Stimulated activated CD4-positive, alpha-beta T cell treated with anti-CD3 and anti-CD28 coated beads, TNF-alpha, amount 100 ng/mL, for 1 hour (primary cell): Measurements from ENCODE around the gene PLEKHO1.
"Not testable (repeated sequence)": the region's sequence is repeated elsewhere in the genome, so short reads cannot be mapped to it uniquely, and the experiment has no call there.

Experiments used
- DNase-seq, 3 donors: peaks; one replicate each; pipeline ENCODE4 v3.0.0-alpha.2; 2020; ENCODE audit warnings: low read depth in 3 of 3, low spot score in 1 of 3

Gene PLEKHO1

GRCh38 chr1:150149271-150150132 is at the start of gene PLEKHO1:
TSS of gene PLEKHO1 (plus strand) at chr1:150149916. CDS start at chr1:150150258, 342 bp downstream.
- peak; percentile 67 to 74 (median 72) for DNase-seq

DNA sequence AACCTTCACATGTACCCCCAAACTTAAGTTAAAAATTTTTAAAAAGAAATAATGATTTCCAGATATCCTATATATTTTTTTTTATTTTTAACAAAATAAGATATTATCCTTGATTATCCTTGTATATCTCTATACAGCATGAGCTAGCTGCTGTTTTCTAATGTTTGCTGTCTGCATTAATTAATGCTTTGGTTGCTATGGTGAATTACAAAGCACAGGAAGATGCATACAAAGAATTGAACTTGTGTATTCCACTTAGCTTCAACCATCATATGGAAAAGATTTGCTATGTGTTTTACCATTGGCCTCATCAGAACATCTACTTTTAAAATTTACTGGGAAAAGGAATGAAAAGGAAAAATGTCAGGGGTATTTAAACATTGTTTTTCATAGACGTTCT is 46.7 kb upstream of the PLEKHO1 start:
- DNase-seq: no peak

GRCh38 chr1:150106341-150106740 is 43.4 kb upstream of the PLEKHO1 start:
- no peak for DNase-seq

GRCh38 chr1:150109586-150109985 is 40.1 kb upstream of the PLEKHO1 start:
- no peak for DNase-seq

GRCh38 chr1:150110116-150110515 is 39.6 kb upstream of the PLEKHO1 start:
- DNase-seq: no peak

DNA sequence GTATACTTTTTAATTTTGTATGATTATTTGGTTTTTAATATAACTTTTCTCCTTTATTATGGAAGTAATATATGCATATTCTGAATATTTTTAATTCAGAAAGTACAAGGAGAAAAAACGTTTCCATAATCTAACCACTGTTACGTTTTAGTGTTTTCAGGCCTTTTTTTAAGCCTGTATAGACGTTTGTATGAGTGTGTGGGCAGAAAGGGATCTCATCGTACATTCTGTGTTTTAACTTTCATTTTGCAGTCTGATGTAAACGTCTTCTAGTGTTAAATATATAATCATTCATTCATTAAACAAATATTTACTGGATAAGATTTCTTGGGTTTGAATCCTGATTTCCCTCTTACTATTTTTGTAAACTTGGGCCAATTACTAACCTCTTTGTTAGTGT is 38.0 kb upstream of the PLEKHO1 start:
- DNase-seq: no peak

- DNase-seq: no peak
These were observed 34.6 kb upstream of the PLEKHO1 start for GRCh38 chr1:150115121-150115520.

GRCh38 chr1:150118716-150119115 is 31.0 kb upstream of the PLEKHO1 start:
- DNase-seq: no peak

GRCh38 chr1:150121236-150121862 is 28.4 kb upstream of the PLEKHO1 start:
- no peak for DNase-seq

DNA sequence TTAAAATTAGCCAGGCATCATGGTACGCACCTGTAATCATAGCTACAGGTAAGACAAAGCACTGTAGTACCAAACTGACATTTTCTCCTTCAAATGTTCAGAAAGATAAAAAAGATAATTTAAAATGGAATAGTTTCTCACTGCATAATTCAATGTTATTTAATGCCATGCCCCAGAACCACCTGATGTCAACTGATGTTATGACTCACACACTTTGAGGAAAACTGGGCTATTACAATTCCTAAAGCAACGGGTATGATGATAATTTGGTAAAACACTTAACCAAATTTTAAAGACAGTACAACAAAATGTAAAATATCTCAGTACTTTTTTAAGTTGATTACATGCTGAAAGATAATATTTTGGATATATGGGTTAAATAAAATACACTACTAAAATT is 22.9 kb upstream of the PLEKHO1 start:
- no peak for DNase-seq

- no peak for DNase-seq
These were observed 22.3 kb upstream of the PLEKHO1 start for GRCh38 chr1:150127464-150127863.

GRCh38 chr1:150127868-150128267 is 21.8 kb upstream of the PLEKHO1 start:
- peak in 1 of 3 donors; percentile 5 for DNase-seq

DNA sequence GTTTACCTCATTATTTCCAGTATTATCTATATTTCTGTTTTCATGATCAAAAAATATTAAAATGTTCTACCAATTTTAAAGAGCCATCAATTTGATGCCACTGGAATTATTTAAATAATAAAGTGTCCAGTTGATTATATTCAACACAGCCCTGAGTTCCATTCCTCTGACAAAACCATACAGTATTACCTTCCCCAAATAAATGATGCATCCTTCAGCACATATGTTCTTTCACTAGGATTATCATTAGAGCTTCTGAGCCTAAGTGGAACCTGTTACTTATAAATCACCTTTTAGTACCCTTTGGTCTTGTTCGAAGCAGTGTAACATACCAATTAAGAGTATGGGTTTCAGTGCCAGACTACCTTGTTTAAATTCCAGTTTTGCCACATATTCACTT is 17.3 kb upstream of the PLEKHO1 start:
- no peak for DNase-seq

DNA sequence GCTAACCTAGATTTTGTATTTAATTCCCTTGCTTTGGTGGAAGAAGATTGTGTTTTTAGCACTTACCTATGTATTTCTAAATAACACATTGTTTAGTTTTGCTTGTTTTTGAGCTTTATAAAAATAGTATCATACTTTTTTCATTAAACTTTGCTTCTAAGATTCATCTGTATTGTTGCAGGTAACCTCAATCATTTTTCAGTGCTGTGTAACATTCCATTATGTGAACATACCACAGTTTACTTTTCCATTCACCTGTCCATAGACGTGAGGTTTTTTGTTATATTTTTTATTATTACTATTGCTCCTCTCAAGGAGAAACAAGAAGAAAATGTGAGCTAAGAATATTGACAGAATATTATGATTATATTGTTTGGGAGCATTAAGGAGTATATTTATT is 15.2 kb upstream of the PLEKHO1 start:
- DNase-seq: no peak

DNA sequence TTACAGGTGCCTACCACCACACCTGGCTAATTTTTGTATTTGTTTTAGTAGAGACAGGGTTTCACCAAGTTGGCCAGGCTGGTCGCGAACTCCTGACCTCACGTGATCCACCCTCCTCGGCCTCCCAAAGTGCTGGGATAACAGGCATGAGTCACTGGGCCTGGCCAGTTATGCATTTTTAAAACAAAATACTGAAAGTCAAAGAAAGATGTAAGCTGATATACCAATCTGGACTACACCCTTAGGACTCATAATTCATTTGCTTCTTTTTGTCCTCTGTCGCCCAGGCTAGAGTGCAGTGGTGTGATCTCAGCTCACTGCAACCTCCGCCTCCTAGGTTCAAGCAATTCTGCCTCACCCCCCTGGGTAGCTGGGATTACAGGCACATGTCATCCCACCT is 14.3 kb upstream of the PLEKHO1 start:
- DNase-seq: not testable (repeated sequence)

DNA sequence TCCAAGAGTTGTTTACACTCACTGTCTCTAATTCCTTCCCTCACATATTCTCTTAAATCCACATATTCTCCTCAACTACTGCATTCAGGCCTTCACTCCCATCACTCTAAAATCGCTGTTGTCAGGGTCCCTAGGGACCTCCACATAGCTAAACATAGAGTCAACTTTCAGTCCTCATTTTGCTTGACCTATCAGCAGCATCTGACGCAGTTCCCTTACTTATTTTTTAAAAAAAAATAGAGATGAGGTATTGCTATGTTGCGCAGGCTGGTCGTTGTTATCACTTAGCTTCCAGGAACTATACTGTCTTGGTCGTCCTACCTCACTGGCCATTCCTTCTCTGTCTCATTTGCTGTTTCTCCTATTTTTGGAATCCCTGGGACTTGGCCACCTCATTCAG is 11.7 kb upstream of the PLEKHO1 start:
- no peak for DNase-seq

- no peak for DNase-seq
These were observed 8.3 kb upstream of the PLEKHO1 start for GRCh38 chr1:150141452-150141851.

DNA sequence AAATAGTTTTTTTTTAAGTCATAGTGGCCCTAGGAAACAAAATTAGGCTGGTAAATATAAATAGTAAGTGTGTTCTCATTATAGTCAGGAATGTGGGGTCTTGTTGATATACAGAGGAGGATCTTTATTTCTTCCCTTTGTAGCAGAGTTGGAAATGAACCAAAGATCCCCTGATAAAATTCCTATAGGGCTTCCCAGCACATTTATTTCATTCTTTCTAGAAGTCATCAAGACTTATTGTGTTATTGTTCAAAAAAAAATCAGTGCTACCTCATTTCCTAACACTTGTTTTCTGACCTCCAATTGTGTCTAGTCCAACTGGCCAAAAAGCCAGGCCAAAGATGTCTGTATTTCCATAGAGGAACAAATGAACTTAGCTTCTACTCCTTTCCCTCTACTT is 7.6 kb upstream of the PLEKHO1 start:
- no peak for DNase-seq

- no peak for DNase-seq
These were observed 5.1 kb upstream of the PLEKHO1 start for GRCh38 chr1:150144606-150145005.

GRCh38 chr1:150146016-150146415 is 3.7 kb upstream of the PLEKHO1 start:
- not testable (repeated sequence) for DNase-seq

DNA sequence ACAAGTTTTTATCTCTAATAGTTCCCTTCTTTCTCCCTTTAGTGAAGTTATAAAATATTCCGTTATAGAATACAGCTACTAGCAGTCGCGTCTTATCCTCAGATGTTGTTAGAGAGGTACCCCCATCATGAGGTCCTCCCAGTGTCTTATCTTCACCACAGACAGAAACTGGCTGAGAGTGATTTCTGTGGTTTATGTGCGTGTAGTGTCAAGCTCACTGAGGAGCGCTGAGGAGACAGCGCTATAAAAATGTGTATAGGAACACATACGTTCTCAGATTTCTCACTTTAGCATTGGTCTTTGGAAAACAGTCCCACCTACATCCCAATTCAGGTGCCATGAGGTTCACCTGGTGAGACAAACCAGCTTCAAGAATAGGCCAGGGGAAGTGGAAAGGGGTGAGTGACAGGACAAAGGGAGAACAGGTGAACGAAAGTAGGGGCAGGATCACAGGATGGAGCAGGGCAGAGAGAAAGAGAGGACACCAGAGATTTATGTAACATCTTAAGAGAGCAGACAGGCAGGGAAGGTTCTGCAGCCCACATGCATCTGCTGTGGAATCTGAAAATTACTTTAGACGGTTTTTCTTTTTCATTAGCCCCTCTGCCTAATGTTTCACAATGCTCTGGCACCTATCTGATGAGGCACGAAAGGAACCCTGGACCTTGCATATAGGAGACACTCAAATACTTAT is 2.7 kb upstream of the PLEKHO1 start:
- no peak for DNase-seq

GRCh38 chr1:150148837-150149270 is 862 bp upstream of the PLEKHO1 start:
- DNase-seq: no peak
